NCI-H1048 (cell line): ENCODE results near the gene FARS2.
"Not testable (repeated sequence)": the region's sequence is repeated elsewhere in the genome, so short reads cannot be mapped to it uniquely, and the experiment has no call there.

Experiments used
- DNase-seq: peaks from one replicate; lab custom pipeline; 2025; lab: John Stamatoyannopoulos, UW

The FARS2 gene

DNA sequence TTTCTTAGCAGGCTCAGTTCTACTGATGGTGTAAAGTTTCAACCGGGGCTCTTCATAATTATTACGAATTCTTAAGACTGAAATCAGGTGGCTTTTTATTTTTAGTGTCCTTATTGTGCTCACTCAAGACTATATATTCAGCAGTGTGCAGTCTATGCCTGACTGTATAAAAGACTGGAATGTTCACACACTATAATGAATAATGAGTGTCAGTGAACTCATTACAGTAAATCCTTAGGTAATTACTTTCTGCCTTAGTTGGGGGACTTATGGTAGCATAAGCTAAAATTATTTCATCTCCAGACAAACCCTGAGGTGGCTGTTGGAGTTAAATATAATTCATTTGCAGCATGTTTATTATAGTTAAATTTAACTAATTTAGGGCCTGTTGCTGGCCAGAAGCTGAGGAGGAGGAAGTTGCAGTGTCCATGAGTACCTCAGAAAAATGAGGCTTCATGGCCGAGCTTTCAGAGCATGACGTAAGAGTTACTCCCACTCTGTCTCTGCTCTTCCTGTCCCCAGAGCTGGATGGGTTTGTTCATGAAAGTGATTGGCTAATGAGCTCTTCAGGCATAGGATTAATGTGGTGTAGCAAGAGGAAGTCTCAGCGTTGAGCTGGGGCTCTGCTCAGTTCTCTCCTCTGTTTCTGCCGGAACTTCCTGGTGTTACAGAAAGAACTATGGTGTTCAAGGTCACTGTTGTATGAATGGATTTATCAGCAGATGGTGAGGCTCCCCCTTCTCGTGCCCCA lies 409.7 kb downstream of the FARS2 start:
- no peak for DNase-seq

DNA sequence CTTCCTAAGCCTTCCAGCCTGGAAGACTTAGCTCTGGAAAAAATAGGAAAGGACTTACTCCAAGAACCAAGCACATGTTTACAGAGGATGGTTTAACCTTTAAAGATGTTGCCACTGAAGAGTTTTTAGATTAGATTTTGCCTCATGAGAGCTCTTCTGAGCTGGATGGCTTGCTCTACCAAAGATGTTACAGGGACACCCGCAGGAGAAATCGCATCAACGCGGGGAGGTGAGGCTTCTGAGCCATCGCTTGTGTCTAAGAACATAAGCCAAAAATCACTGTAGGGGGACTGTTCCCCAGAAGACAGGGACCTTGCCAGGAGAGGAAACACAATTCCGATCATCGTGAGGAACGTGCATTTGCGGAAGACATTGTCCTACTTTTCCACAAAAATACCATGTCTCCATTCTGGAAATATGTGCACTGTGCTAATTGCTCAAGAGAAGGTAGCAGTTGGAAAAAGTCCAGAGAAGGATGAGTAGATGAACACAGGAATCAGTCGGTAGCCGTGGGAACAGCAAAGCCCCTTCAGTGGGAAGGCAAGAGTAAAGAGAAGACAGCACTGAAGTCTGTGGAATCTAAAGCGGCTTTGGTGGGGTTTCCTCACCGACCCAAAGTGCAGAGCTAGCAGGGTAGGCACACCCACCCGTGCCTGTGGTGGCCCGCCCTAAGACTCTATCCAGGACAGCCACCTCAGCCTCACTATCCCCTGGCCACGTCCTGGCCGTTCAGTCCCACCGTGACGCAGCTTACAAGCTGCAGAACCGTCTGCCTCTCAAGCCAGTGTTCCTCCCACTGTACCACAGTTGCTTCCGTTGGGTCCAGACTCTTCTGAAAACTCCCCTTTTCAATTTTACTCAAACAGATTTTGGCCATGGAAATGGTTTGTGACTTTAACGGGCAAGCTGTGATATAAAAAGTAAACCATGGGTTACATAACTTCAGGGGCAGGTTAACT lies 410.6 kb downstream of the FARS2 start:
- DNase-seq, result no peak

DNA sequence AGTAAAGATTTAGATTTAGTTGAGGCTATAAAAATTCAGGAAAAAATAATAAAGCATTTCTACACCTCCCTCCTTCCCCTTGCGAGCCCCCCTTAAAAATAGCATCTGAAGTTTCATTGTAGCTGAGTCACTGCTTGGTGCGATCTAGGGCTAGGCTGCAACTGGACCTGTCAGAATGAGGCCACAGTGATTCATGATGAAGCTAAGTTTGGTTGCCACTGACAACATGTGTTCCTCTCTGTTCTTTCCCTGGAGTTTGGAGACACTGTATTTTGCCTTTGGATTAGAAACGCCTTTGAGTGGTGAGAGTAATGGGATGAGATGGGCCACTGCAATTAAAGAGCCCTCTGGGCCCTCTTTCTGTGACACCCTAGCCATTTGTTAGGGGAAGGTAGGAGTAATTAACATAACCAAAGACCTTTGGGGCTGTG lies 411.3 kb downstream of the FARS2 start:
- DNase-seq, result no peak

DNA sequence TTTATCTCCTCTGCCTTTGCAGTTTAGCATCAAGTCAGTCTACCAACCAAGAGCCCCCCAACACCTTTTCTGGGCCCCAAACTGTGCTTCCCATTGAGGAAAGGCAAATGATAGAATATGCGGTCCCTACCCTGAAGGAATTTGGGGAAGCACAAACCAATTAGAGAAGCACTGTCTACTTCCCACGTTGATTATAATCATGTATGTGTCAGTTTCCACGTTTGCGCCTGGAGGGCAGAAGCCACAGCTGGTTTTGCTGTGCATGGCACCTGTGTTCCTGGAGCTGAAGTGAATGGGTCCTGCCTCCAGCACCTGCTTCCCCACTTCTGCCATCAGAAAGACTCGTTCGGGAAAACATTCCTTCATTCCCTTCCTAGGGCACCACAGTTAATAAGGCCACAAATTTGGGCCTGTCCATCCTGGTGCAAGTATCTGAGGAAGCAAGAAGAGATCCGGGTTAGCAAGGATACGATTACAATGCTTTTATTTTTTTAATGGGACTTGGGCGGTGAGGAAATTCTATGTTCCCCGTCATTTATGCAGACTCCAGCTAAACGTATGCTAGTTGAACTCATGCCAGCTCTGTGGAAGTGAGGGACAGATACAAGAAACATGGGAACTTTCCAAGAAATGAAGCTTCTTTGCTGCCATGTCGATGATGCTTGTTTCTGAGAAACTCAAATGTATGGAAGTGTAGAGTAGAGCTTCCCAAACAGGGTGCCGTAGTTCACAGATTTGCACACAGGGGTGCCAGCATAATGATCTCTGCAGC lies 411.9 kb downstream of the FARS2 start:
- no peak for DNase-seq

DNA sequence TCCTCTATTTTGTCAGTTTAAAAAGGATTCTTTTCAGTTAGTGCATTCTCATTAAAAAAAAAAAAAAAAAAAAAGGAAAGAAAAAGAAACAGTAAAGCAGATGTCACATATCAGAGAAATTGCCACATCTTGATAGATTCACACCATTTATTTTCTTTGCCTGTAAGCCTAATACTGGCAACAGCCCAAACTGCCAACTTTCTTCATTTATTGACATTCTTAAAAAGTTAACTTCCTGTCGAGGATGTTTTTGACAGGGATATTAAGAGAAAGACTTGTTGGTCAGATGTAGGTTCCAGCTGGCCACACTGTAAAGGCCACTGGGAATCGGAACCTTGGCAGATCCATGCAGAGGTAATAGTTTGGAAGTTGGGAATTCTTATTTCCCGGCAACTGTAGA lies 412.8 kb downstream of the FARS2 start:
- DNase-seq, result no peak

DNA sequence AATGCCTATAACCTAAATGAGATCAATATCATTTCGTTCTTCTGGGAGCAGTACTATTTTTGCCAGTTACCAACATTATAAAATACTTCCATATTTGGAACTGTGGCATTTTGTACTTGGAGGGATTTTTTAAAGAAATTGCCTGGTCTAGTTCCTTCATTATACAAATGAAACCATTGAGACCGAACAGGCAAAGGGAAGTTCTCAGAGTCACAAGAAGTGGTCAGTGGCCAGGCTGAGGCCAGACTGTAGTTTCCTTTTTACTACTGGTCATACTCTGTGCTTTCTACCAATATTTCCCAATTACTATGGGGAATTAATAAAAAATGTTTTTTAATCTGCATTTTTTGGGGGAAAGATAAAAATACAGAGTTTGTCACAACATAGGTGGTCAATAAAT lies 413.4 kb downstream of the FARS2 start:
- DNase-seq, result no peak

DNA sequence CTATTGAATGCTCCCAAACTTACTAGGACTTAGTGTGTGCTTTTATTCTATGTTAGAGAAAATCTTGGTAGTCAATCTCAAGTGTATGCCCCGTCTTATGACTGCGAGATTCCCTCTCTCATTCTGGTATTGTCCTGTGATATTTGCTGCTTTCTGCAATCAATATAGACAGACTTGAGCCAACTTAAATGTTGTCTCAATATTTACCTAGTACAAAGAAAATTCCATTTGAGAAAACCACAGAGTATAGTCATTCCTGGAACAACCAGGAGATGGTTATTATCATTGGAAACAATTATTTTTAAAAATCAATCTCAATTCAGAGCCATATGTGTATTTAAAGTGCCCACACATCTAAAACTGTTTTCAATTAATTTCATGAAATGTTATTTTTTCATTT lies 415.4 kb downstream of the FARS2 start:
- no peak for DNase-seq

DNA sequence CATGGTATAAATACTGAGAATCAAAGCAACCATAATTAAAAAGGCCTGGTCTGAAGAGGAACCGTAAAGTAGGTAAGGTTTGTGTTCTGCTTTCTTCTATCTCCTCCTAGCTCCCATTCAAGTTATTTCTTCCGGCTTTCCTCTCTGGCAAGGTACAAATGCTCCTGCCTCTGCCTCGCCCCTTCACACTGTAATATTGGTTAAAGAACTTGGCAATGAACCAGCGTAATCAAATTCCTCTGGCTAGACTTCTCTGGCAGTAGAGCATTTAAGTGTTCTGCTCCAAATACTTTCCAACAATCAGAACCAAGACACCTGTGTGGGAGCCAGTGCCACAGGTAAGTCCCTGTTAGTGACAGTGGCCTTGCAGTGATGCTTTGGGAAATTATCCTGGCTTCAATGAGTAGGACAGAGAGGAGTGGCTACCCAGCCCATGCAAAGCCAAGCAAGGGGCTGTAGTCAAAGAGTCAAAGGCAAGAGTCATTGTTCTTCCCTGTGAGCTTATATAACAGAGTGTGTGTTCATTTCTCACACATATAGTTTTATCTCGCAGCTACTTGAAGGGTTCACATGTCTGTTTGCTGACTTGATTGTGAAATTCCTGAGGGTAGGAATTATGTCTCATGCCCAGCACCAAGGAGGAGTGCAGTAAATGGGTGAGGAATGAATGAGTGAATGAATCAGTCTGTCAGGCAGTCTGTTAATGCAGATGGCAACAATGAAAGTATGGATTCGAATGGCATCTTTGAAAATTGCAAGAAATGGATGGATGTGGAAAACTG lies 416.1 kb downstream of the FARS2 start:
- DNase-seq, result no peak

DNA sequence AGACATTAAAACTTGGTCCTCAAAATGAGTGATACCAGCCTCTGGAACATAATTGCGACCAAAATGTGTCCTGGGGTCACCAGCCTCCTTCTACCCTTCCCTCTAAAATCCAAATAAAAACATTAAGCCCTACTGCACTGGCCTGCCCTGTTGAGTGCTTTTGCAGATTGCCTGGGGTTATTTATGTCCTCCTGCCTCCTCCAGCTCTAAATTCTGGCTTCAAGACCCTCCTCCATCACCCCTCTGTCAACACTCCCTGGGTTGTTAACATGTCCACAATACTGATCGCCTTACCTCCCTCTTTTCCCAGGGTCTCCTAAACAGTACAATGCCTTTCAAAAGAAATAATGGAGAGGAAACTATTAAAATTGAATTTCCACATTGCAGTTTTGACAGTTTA lies 418.0 kb downstream of the FARS2 start:
- DNase-seq, result no peak

DNA sequence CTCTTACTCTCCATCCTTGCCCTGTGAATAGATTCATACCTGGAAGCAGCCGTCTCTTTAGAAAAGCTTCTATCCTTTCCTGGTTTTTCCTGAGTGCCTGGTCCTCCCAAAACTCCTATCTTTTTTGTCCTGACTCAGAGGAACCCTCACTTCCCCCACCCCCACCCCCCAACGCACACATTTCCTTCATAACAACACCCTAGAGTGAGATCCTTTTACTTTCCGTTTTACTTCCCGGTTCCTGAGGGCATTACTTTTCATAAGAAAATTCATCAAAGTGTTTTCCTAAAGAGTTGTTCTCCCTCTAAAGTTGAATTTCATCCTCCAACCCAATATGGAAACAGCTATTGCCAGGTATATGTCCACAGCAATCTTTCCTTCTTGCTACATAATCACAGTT lies 418.4 kb downstream of the FARS2 start:
- DNase-seq, result no peak

DNA sequence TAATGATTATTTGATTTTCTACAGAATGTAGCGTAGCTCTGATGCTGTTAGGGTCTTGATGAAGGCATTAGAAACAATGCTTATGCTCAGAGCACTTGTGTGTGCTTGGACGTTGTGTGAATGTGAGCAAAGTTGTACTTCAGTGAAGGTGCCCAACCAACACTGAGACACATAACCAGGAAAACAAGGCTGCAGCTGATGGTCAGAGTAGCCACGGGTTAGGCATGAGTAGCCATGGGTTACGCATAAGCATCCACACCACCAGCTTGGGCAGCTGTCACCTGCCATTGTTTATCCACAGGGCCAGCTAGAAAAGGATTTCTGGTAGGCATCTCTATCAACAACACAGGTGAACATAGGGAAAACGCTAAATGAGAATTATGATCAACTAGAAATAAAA lies 418.8 kb downstream of the FARS2 start:
- DNase-seq, result no peak

DNA sequence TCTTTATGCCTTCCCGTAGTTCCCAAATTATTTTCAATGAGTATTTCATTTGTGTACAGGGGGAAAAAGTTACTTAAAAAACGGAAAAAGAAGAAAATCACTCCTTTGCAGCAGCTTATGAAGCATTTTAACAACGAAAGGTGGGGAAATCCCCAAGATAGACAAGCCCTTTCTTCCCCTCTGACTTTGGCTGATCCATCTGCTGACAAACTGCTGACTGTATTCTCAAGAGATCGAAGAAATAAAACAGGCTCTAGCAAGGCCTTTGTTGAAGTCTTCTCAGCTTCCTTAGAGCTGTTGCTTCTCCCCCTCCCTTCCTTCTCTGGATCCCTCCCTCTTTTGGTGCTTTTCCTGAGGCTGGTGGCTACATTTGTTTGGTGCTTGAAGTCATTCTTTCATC lies 420.2 kb downstream of the FARS2 start:
- DNase-seq, result no peak

DNA sequence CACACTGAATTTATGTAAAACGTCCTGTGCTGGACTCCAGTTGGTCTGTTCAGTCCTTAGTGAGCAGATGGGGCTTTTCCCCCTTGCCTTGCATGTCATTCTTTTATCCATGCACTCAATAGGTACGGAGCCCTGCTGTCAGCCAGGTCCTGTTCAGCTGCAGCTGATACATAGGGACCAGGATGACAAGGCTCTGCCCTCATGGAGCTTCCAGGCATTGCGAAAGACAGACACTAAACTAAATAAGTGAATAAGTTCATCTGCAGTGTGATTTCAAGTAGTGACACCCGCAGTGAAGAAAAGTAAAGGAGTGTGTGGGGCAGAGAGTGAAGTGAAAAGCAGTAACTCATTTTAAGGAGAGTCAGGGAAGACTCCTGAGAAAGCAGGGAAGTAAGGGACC lies 421.2 kb downstream of the FARS2 start:
- DNase-seq, result no peak

DNA sequence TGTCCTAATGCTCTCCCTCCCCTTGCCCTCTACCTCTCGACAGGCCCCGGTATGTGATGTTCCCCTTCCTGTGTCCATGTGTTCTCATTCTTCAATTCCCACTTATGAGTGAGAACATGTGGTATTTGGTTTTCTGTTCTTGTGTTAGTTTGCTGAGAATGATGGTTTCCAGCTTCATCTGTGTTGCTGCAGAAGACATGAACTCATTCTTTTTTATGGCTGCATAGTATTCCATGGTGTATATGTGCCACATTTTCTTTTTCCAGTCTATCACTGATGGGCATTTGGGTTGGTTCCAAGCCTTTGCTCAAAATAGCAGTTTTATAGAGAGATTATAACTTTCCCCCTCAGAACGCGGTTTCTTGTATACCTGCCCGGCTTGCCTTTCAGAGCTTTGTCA lies 422.4 kb downstream of the FARS2 start:
- DNase-seq, result not testable (repeated sequence)

DNA sequence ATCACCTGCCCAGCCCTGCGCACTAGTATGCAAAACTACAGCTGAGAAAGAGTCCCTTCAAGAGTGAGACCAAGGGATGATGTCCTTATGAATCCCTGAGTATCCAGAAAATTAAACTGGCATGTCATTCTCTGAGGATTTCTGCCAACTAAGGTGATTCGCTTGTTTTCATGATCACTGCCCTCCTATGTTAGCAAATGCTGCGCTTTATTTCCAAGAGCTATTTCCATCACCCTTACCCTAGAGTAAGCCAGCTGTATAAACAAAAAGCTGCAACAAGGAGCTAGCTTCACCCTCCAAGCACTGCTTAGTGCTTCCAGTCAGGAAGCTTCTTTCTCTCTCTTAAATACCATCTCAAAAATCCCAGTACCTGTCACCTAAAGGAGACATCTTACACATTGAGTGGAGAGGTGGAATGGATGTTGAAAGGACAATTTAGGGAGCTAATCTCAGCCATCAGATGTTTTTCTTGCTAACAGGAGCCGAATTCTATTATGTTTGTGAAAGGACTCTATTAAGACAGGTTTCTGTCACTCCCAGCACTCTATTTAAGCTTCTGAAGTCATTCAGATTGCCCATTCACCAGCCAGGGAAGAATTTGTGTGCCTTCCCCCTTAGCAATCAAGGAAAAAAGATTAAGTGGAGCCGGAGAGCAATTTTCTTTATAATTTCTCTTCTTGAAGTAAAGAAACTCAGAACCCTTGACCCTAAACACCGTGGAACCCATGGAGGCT lies 423.2 kb downstream of the FARS2 start:
- no peak for DNase-seq

DNA sequence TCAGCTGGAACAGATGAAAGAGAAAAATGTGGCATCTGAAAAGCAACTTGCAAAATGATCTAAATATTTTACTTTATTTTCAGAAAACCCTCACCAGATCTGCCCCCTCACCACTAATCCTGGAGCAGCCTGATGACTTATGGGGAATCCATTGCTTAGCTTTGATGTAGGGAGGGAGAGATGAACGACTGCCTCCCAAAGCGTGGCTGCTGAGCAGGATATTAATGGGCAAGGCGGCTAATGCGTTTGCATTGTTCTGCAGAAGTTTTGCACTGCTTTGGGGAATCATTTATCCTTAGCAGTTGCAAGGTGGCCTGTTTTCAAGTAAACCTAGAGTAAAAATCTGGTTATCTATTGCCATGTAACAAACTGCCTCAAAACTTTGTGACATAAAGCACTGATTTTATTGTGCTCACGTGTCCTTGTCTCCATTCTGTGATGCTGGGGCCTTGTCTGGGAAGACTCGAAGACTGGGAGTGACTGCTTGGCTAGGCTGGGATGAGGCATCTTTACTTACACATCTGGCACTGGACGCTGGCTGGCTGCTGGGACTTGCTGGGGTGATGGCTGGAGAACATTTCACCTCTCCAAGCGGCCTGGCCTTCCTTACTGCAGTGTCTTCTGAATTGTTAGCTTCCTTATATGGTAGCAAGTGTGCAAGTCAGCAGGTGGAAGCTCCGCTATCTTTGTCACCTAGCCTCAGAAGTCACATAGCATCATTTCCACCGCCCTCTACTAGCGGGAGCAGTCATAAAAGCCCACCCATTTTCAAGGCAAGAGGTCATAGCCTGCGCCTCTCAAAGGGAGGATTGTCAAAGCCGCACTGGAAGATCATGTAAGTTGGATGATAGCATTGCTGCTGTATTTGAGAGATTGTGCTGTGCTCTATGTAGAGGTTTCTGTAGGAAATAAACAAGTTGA lies 432.2 kb downstream of the FARS2 start:
- no peak for DNase-seq

DNA sequence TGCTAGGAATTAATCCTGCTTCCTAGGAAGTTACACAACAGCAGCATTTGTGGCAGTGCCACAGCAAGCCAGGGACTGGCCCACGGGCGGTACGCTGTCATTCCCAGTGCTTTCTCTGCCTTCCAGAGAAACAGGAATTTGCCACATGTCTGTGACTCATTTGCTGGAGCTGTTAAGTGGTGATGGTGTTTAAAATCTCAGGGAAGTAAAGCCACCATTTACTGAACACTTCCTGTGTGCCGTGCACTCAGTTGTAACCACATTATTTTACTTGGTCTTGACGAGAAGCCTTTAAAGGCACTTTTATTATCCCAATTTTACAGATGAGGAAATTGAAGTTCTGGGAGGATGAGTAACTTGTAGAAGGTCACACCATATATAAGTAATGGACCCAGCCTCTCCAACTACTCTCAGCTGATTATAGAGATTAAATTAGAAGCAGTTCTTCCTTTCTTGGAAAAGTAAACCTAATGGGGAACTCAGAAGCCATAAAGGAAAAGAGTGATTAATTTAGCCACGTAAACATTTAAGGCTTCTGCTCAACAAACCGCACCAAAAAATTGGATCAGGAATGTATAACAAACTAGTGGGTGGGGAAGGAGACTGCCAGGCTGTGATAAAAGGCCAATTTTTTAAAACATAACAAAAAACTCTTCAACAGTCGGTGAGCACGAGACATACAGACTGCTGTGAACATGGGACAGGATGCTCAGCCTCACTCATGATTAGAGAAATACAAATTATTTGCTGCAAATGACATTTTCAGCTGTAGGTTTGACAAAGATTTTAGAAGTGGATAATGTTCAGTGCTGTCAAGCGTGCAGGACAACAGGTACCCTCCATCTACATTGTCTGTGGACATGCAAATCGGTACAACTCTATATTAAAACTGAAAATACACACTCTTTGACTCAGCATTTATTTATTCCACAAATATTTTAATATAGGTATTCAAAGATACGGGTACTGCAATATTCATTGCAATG lies 434.2 kb downstream of the FARS2 start:
- no peak for DNase-seq

DNA sequence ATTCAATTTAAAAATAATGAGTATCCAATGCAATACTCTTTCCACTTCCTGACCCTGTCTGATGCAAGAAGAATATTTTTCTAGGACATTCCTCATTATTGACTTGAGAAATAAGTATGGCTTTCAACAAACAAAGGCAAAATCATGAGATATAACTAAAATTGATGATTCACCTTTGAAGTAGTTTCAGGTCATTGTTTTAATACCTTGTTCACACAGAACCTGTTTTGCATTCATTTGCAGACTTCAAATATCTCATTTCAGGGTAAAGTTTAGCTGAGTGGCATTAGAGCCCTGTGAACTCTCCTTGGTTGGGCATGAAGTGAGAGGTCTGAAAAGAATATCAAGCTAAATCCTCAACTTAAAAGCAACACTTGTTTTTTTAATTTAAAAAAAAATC lies 436.2 kb downstream of the FARS2 start:
- no peak for DNase-seq

DNA sequence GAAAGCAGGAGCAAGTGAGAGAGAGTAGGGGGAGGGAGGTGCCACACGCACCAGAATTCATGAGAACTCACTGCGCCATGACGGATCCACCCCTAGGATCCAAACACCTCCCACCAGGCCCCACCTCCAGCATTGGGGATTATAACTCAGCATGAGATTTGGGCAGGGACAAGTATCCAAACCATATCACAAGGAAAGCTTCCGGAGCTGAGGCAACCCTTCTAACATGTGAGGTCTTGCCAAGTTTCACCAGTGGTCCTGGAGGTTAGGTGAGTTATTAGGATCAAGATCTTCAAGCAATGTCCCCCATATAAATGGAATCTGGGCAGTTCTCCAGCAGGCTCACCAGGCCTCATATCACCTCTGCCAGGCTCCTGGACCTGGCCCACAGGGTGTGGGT lies 437.0 kb downstream of the FARS2 start:
- no peak for DNase-seq
